ENCODE data around the gene MRM2. TPM values are rescaled to one million over a fixed set of nuclear protein-coding genes. Genes with fewer than 3 reads are reported as not detected.

MRM2 gene
- total and polyA plus RNA-seq, 4 donors = 9.7 to 14.9 (median 11.8) TPM

- Histone ChIP-seq H3K27ac (ENCODE audit: low read depth in 1 of 2, low read length in 2 of 2) (no peak overlapping the region), H3K9me3 (ENCODE audit: control insufficient read depth in 4 of 4, low read length in 3 of 4) (peaks cover 0 to 2% (median 0%) of the 10 kb centered on the region in 4 donors), H3K36me3 (ENCODE audit: control insufficient read depth in 4 of 4, insufficient read depth in 3 of 4, low read depth in 1 of 4, low read length in 3 of 4) (peaks cover 0 to 10% (median 2%) of the 10 kb centered on the region in 4 donors), H3K4me3 (ENCODE audit: low read depth in 1 of 3, low read length in 3 of 3) (no peak overlapping the region), H3K27me3 (ENCODE audit: control insufficient read depth in 4 of 4, insufficient read depth in 4 of 4, low read length in 3 of 4) (no peaks in the 10 kb centered on the region), H3K9ac (ENCODE audit: low read depth in 1 of 2, low read length in 2 of 2) (no peak overlapping the region), H3K4me1 (ENCODE audit: control insufficient read depth in 4 of 4, insufficient read depth in 4 of 4, low read length in 3 of 4) (no peaks in the 10 kb centered on the region)
- no peak for TF ChIP-seq RXRA (IDR thresholded peaks at IDR 0.05)
- TF ChIP-seq MAX (IDR thresholded peaks at IDR 0.05) = no peak
- no peak for TF ChIP-seq HNF4G (IDR thresholded peaks at IDR 0.05)
- no peak for TF ChIP-seq JUND (IDR thresholded peaks at IDR 0.05)
- TF ChIP-seq, protein P1, sequence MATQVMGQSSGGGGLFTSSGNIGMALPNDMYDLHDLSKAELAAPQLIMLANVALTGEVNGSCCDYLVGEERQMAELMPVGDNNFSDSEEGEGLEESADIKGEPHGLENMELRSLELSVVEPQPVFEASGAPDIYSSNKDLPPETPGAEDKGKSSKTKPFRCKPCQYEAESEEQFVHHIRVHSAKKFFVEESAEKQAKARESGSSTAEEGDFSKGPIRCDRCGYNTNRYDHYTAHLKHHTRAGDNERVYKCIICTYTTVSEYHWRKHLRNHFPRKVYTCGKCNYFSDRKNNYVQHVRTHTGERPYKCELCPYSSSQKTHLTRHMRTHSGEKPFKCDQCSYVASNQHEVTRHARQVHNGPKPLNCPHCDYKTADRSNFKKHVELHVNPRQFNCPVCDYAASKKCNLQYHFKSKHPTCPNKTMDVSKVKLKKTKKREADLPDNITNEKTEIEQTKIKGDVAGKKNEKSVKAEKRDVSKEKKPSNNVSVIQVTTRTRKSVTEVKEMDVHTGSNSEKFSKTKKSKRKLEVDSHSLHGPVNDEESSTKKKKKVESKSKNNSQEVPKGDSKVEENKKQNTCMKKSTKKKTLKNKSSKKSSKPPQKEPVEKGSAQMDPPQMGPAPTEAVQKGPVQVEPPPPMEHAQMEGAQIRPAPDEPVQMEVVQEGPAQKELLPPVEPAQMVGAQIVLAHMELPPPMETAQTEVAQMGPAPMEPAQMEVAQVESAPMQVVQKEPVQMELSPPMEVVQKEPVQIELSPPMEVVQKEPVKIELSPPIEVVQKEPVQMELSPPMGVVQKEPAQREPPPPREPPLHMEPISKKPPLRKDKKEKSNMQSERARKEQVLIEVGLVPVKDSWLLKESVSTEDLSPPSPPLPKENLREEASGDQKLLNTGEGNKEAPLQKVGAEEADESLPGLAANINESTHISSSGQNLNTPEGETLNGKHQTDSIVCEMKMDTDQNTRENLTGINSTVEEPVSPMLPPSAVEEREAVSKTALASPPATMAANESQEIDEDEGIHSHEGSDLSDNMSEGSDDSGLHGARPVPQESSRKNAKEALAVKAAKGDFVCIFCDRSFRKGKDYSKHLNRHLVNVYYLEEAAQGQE (IDR thresholded peaks at IDR 0.05) = no peak
- TF ChIP-seq HNF4A (conservative IDR thresholded peaks at IDR 0.05) = no peak
- no peak for TF ChIP-seq FOXA1 (IDR thresholded peaks at IDR 0.05)
- no peak for TF ChIP-seq SP1 (IDR thresholded peaks at IDR 0.05)
- TF ChIP-seq GABPA (IDR thresholded peaks at IDR 0.05 in 1 of 2, conservative IDR thresholded peaks at IDR 0.05 in 1 of 2) = no peak
- TF ChIP-seq EGR1 (IDR thresholded peaks at IDR 0.05; ENCODE audit: low read depth in 2 of 2) = no peak
- no peak for DNase-seq (ENCODE audit: low spot score)
- WGBS = 98% methylated on average over 10 of the region's 10 CpGs
These were observed 40.9 kb downstream of the MRM2 start for GRCh38 chr7:2201128-2201527.

DNA sequence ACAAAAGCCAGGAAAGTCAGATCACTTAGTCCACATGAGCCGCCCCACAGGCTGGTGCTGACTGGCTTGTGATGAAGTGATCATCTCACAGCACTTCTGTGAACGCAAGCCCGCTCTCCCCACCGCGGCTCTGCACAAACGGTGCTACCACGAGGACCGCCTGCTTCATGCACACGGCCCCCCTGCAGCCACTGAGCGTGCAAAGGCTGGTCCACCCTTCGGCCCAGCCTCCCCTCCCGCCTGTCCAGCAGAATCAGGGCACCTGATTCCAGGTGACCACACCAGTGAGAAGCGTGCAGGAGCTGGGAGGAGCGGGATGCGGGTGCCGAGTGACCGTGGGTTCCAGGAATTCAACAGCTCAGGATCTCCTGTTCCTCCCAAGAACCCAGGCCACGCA lies 41.4 kb downstream of the MRM2 start:
- Histone ChIP-seq H3K9ac (ENCODE audit: low read depth in 1 of 2, low read length in 2 of 2) (no peak overlapping the region), H3K27me3 (ENCODE audit: control insufficient read depth in 4 of 4, insufficient read depth in 4 of 4, low read length in 3 of 4) (no peaks in the 10 kb centered on the region), H3K4me1 (ENCODE audit: control insufficient read depth in 4 of 4, insufficient read depth in 4 of 4, low read length in 3 of 4) (no peaks in the 10 kb centered on the region), H3K36me3 (ENCODE audit: control insufficient read depth in 4 of 4, insufficient read depth in 3 of 4, low read depth in 1 of 4, low read length in 3 of 4) (peaks cover under 1 to 10% (median 3%) of the 10 kb centered on the region in 4 donors), H3K9me3 (ENCODE audit: control insufficient read depth in 4 of 4, low read length in 3 of 4) (peaks cover 0 to 5% (median 1%) of the 10 kb centered on the region in 4 donors), H3K4me3 (ENCODE audit: low read depth in 1 of 3, low read length in 3 of 3) (no peak overlapping the region), H3K27ac (ENCODE audit: low read depth in 1 of 2, low read length in 2 of 2) (no peak overlapping the region)
- no peak for DNase-seq (ENCODE audit: low spot score)
- 98% methylated on average over 18 of the region's 18 CpGs for WGBS
- TF ChIP-seq FOXA1 (IDR thresholded peaks at IDR 0.05) (no peak), GABPA (IDR thresholded peaks at IDR 0.05 in 1 of 2, conservative IDR thresholded peaks at IDR 0.05 in 1 of 2) (no peak), EGR1 (IDR thresholded peaks at IDR 0.05; ENCODE audit: low read depth in 2 of 2) (no peak), SP1 (IDR thresholded peaks at IDR 0.05) (no peak), HNF4A (conservative IDR thresholded peaks at IDR 0.05) (no peak), MAX (IDR thresholded peaks at IDR 0.05) (no peak), NR2F2 (IDR thresholded peaks at IDR 0.05) (no peak), JUND (IDR thresholded peaks at IDR 0.05) (no peak), TAF1 (conservative IDR thresholded peaks at IDR 0.05) (no peak)
- TF ChIP-seq, protein P2, sequence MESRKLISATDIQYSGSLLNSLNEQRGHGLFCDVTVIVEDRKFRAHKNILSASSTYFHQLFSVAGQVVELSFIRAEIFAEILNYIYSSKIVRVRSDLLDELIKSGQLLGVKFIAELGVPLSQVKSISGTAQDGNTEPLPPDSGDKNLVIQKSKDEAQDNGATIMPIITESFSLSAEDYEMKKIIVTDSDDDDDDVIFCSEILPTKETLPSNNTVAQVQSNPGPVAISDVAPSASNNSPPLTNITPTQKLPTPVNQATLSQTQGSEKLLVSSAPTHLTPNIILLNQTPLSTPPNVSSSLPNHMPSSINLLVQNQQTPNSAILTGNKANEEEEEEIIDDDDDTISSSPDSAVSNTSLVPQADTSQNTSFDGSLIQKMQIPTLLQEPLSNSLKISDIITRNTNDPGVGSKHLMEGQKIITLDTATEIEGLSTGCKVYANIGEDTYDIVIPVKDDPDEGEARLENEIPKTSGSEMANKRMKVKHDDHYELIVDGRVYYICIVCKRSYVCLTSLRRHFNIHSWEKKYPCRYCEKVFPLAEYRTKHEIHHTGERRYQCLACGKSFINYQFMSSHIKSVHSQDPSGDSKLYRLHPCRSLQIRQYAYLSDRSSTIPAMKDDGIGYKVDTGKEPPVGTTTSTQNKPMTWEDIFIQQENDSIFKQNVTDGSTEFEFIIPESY (IDR thresholded peaks at IDR 0.05) = no peak
- TF ChIP-seq, protein P3, sequence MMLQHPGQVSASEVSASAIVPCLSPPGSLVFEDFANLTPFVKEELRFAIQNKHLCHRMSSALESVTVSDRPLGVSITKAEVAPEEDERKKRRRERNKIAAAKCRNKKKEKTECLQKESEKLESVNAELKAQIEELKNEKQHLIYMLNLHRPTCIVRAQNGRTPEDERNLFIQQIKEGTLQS (IDR thresholded peaks at IDR 0.05) = no peak
